Gastrocnemius medialis (tissue), 4 donors: ENCODE data around the gene CCDC8.

Experiments
- POLR2A ChIP-seq, 2 donors: fragments of 450-650 bp; IDR thresholded peaks; one replicate each; pipeline ENCODE4 v1.6.1; 2017; ENCODE audit warnings: antibody characterized with exemption in 2 of 2, mild to moderate bottlenecking in 2 of 2, moderate library complexity in 2 of 2
- TF ChIP-seq, protein P1 (sequence below), 5 experiments: fragments of 450-650 bp in 3 of 5; fragments of 200-600 bp in 2 of 5; sonication (generic) in 2 of 5; IDR thresholded peaks in 4 of 5; conservative IDR thresholded peaks in 1 of 5; 1 replicate in 4 of 5; 2 replicates in 1 of 5; pipeline ENCODE4 v1.5.1; 2016 to 2019; ENCODE audit warnings: antibody characterized with exemption in 5 of 5, mild to moderate bottlenecking in 3 of 5, moderate library complexity in 3 of 5

DNA sequence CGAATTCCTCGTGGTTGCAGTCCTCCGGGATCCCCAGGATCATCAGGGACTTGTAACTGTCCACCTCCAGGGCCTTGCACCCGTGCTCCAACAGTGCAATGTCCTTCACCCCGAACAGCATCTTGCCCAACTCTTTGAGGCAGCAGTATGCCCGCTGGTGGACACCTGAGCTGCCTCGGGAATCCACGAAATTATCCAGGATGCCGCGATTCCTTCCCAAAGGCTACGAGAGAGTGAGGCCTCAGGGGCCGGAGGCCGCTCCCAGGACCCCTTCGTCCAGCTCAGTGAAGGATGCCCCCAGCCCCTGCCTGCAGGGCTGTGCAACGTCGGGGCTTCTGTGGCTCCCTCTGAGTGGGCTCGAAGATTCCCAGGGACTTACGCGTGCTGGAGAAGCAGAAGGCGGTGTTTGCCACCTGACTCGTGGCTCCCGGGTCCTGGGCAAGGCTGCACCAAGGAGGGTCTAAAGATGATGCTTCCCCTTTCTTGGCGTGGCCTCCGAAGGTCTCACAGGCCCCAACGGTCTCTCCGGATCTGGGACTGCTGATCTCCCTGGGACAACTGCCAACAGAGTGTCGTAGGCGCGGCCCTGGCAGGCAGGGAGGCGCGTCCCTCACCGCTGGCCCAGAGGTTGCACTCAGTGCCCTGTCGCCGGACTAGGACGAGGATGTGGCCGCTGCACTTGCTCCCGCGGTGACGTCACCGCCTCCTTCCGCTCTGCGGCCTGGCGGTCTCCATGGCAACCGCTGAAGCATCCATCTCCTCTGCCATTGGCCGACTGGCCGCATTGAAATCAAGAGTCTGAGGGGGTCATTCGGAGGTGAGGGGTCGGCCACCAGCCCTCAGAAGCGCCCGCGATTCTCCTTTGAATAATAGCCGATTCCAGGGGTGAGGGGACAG, 15.1 kb upstream of the CCDC8 start, which contains the start of gene PNMA8C:
- TF ChIP-seq, protein P1, sequence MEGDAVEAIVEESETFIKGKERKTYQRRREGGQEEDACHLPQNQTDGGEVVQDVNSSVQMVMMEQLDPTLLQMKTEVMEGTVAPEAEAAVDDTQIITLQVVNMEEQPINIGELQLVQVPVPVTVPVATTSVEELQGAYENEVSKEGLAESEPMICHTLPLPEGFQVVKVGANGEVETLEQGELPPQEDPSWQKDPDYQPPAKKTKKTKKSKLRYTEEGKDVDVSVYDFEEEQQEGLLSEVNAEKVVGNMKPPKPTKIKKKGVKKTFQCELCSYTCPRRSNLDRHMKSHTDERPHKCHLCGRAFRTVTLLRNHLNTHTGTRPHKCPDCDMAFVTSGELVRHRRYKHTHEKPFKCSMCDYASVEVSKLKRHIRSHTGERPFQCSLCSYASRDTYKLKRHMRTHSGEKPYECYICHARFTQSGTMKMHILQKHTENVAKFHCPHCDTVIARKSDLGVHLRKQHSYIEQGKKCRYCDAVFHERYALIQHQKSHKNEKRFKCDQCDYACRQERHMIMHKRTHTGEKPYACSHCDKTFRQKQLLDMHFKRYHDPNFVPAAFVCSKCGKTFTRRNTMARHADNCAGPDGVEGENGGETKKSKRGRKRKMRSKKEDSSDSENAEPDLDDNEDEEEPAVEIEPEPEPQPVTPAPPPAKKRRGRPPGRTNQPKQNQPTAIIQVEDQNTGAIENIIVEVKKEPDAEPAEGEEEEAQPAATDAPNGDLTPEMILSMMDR (IDR thresholded peaks at IDR 0.05 in 4 of 5, conservative IDR thresholded peaks at IDR 0.05 in 1 of 5) = no peak
- TF ChIP-seq POLR2A (IDR thresholded peaks at IDR 0.05) = no peak
